Mucosa of descending colon (tissue), 3 donors: ENCODE results near the gene HIPK2. TPM values are rescaled to one million over a fixed set of nuclear protein-coding genes. Genes with fewer than 3 reads are reported as not detected.

ENCODE experiments used
- ATAC-seq: fragments of 200-7000 bp; cut with Tn5 transposase; one replicate; pipeline ENCODE4 v1.9.1; 2020; ENCODE audit warnings: mild to moderate bottlenecking, moderate library complexity
- DNase-seq, 3 donors: peaks; one replicate each; pipeline ENCODE4 v3.0.0-alpha.2; 2020
- H3K36me3 ChIP-seq: fragments of 200-600 bp; one replicate; pipeline ENCODE4 v1.8.0; 2021; ENCODE audit warnings: low read depth, mild to moderate bottlenecking
- H3K4me1 ChIP-seq: fragments of 200-600 bp; one replicate; pipeline ENCODE4 v1.8.0; 2021; ENCODE audit warnings: low read depth, mild to moderate bottlenecking
- H3K4me3 ChIP-seq: fragments of 200-600 bp; one replicate; pipeline ENCODE4 v1.8.0; 2021; ENCODE audit warnings: mild to moderate bottlenecking
- H3K9me3 ChIP-seq: fragments of 200-600 bp; one replicate; pipeline ENCODE4 v1.8.0; 2021; ENCODE audit warnings: mild to moderate bottlenecking
- intact Hi-C, 2 donors: fragments of 100-400 bp; cut with DNase I in 1 of 2; cut with micrococcal nuclease in 1 of 2; formaldehyde crosslinking; loops; one replicate each; pipeline versions ENCODE4 v1.11.0 to v1.11.1; 2022; cut with DNase I, micrococcal nuclease
- total RNA-seq, 3 donors: library from RNA; stranded (reverse); fragmentation: NEBNext Ultra II Directional in 2 of 3; extraction: Animal tissue kit (Norgen Biotek cat#: 25700) in 2 of 3; gene quantifications; one replicate each; pipeline versions ENCODE4 v1.2.1 to v1.2.4, GENCODE V29; 2021 to 2023
- TF ChIP-seq, protein P1 (sequence below): fragments of 200-600 bp; IDR thresholded peaks from one replicate; pipeline ENCODE4 v1.8.0; 2022; ENCODE audit warnings: antibody characterized with exemption, mild to moderate bottlenecking
- donor health status: DM: no; HTN: no; CAD: no; lungs with moderate emphysema.
- donor health status: DM: no; HTN: no; CAD: no.
- donor health status: DM: no; HTN: yes; CAD: no.

The HIPK2 gene
- total RNA-seq, 3 donors from 2014 or later = 29.9 to 63.6 (median 39.9) TPM

DNA sequence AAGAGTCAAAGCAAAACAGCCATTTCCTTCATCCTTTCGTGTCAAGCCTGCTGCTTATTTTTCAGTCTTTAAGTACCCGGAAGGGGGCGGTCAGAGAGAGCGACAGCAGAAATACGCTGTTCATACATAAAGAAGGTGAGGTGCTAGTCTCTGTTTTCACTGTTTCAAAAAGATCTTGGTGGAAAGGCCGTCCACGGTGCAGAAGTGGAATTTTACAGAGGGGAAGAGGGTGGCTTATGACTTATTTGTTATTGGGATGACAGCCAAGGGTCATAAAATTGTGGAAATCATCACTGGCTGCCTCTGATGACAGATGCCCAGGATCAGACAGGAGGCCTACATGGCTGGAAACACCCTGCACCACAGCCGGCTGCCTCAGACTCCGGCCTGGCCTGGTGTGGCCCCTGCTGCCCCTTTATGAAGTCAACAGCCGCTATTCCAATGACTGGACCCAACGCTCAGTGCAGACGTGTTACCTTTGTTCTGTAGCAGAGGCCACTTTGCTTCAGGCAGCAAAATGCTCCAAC lies 57.0 kb downstream of the HIPK2 start:
- intact Hi-C loops = no loop called here
- TF ChIP-seq, protein P1, sequence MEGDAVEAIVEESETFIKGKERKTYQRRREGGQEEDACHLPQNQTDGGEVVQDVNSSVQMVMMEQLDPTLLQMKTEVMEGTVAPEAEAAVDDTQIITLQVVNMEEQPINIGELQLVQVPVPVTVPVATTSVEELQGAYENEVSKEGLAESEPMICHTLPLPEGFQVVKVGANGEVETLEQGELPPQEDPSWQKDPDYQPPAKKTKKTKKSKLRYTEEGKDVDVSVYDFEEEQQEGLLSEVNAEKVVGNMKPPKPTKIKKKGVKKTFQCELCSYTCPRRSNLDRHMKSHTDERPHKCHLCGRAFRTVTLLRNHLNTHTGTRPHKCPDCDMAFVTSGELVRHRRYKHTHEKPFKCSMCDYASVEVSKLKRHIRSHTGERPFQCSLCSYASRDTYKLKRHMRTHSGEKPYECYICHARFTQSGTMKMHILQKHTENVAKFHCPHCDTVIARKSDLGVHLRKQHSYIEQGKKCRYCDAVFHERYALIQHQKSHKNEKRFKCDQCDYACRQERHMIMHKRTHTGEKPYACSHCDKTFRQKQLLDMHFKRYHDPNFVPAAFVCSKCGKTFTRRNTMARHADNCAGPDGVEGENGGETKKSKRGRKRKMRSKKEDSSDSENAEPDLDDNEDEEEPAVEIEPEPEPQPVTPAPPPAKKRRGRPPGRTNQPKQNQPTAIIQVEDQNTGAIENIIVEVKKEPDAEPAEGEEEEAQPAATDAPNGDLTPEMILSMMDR = no peak

DNA sequence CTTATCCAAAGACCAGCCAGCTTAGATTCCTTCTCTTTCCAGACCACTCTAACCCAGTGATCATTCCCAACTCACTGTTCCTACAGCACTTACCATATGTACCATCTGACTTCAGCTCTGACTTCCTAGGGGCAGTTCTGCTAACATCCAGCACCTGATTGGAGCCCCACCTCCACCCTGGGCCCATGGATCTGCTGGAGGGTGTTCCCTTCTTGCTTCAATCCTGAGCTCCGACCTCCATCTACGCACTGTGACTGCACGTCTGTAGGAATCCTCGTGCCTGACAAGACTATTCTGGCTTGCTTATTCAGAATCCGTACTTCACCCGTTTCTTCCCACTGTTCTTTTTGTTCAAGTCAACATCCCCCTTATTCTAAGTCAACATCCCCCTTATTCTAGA lies 57.6 kb downstream of the HIPK2 start:
- H3K9me3 ChIP-seq = no peaks in the 10 kb centered on the region
- DNase-seq (no peak), ATAC-seq (no peak)
- intact Hi-C loops = no loop called here
- TF ChIP-seq, protein P1 = no peak
- no peak overlapping the region for H3K4me3 ChIP-seq
- H3K4me1 ChIP-seq = peaks cover 30% of the 10 kb centered on the region
- H3K36me3 ChIP-seq = no peaks in the 10 kb centered on the region

More for the DNA sequence above, 57.0 kb downstream of the HIPK2 start:
- H3K9me3 ChIP-seq = no peaks in the 10 kb centered on the region
- no peaks in the 10 kb centered on the region for H3K36me3 ChIP-seq
- no peak overlapping the region for H3K4me3 ChIP-seq
- ATAC-seq (peak; percentile 81), DNase-seq (peak; percentile 54 to 71 (median 61))
- peaks cover 30% of the 10 kb centered on the region for H3K4me1 ChIP-seq

DNA sequence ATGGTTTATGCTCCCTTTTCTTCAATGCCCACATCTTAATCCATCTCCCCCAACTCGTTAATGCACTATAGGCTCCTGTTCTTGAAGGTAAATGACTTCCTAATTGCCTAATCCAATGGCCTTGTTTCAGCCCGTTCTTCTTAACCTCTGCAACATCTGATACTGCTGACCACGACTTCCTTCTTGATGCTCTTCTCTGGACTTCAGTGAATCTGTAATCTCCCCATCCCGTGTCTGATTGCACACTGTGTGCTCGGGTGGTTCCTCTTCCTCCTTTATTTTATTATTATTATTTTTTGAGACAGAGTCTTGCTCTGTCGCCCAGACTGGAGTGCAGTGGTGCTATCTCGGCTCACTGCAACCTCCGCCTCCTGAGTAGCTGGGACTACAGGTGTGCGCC lies 58.9 kb downstream of the HIPK2 start:
- intact Hi-C loops = no loop called here
- no peak overlapping the region for H3K4me3 ChIP-seq
- H3K9me3 ChIP-seq = no peaks in the 10 kb centered on the region
- H3K4me1 ChIP-seq = peaks cover 30% of the 10 kb centered on the region
- TF ChIP-seq, protein P1 = no peak
- peak; percentile 6 for ATAC-seq
- no peak for DNase-seq
- H3K36me3 ChIP-seq = no peaks in the 10 kb centered on the region

DNA sequence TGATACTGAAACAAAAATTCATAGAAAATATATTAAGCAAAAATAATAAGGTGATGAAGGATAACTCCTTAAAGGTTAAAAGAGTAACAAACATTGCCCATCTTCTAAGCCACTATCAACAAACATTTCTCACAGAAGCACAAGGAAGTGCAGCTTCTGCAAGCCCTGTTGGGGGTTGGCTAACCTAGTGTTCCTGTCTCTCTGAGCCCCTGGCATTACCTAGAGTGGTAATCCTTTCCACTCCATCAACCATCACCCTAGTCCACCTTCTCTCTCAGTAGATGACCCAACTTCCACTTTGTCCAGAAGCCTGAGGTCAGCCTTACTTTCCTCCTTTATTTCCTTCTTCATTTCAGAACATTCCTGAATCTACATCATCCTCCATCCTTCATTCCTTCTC lies 59.7 kb downstream of the HIPK2 start:
- intact Hi-C loops = no loop called here
- ATAC-seq (no peak), DNase-seq (no peak)
- H3K4me1 ChIP-seq = peaks cover 29% of the 10 kb centered on the region
- TF ChIP-seq, protein P1 = no peak
- H3K4me3 ChIP-seq = no peak overlapping the region
- H3K9me3 ChIP-seq = no peaks in the 10 kb centered on the region
- no peaks in the 10 kb centered on the region for H3K36me3 ChIP-seq

DNA sequence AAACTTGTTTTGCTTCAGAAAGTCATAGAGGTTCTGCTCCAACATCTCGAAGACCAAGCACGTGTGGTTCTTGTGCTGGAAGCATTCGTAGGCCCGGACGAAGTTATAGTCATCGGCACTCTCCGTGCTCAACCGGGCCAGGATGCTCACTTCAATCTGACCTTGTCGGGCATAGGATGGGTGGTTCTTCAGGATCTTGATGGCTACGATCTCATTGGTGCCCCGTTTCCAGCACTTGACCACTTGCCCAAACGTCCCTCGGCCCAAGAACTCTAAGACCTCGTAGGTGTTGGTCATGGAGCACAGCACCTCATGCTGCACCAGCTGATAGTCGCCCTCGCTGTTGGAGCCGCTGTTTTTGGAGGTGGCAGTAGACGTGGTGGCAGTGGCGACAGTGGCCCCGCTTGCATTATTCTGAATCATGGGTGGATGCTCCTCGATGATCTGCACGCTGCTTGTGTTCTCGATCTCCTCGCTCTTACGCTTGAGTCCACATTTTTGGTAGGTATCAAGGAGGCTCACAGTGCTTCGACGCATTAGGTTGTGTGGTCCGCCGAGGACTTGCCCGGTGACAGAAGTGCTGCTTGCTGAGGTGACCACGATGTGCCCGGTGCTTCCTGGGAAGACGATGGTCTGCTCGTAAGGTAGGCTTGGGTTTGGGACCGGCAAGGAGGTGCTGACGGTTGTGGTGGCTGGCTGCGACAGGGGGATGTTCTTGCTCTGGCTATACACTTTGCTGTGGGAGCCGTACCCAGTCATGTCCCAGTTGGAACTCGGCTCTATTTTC lies 61.4 kb downstream of the HIPK2 start:
- Histone ChIP-seq H3K36me3 (no peaks in the 10 kb centered on the region), H3K4me3 (no peak overlapping the region)

More for the DNA sequence above, 61.4 kb downstream of the HIPK2 start:
- TF ChIP-seq, protein P1 = no peak
- intact Hi-C loops = no loop called here
- ATAC-seq (no peak), DNase-seq (no peak)
- Histone ChIP-seq H3K9me3 (no peaks in the 10 kb centered on the region), H3K4me1 (peaks cover 12% of the 10 kb centered on the region)
